Measurements from ENCODE around the gene XPR1. TPM values are rescaled to one million over a fixed set of nuclear protein-coding genes. Genes with fewer than 3 reads are reported as not detected.
A peak's percentile ranks its signal among the peaks of the same experiment; 100 is the strongest.

Gene XPR1
- total and polyA plus RNA-seq, 2 of the 8 experiments (the other 6 are each of a cell fraction or from before 2014, with no cell fraction given) = 28.6 to 43.9 TPM

- no peak overlapping the region for H2AFZ ChIP-seq (ENCODE audit: low read length)
- H2BK120ac ChIP-seq (replicated peaks; ENCODE audit: low read depth, low read length) = no peak overlapping the region
- no peak overlapping the region for H3K27ac ChIP-seq (ENCODE audit: low read depth, low read length)
- H2AK5ac ChIP-seq (ENCODE audit: low read depth, low read length) = no peak overlapping the region
- H2BK12ac ChIP-seq (ENCODE audit: low read depth, low read length) = no peak overlapping the region
- FAIRE-seq (no peak), DNase-seq (ENCODE audit: low read depth in 1 of 2, low spot score in 2 of 2) (peak in 1 of 2 experiments; percentile 39)
- peaks cover 0 to 3% (median under 1%) of the 10 kb centered on the region in 4 experiments; a peak in 4 of 7 replicates for H3K27me3 ChIP-seq (replicated peaks in 1 of 4; ENCODE audit: control insufficient read depth in 3 of 4, extremely low read depth in 1 of 4, insufficient read depth in 3 of 4, low read length in 3 of 4)
- no peaks in the 10 kb centered on the region for H3K79me1 ChIP-seq (ENCODE audit: low read depth, low read length)
- H2BK20ac ChIP-seq (ENCODE audit: low read length) = no peak overlapping the region
- no peak overlapping the region for H3K14ac ChIP-seq (ENCODE audit: insufficient read length)
- ChIA-PET CTCF (ENCODE audit: partially characterized antibody) (interaction anchor here (0.6 to 2.0 kb wide), 10 partner anchors 8 to 377 kb away, joined by 3 to 8 read pairs (median 3); no protein-coding TSS in a partner anchor), POLR2A (ENCODE audit: partially characterized antibody) (interaction anchor here (0.9 to 2.0 kb wide), 5 partner anchors 10 to 405 kb away, joined by 3 to 6 read pairs (median 3); partner anchors contain the start of gene ACBD6)
- H3K23me2 ChIP-seq (ENCODE audit: low read depth, low read length) = peaks cover 8% of the 10 kb centered on the region; the same call in 1 of the 2 replicates
- no peaks in the 10 kb centered on the region for H3K36me3 ChIP-seq (ENCODE audit: control insufficient read depth in 2 of 4, insufficient read depth in 4 of 4, low read length in 3 of 4)
- H3K9me3 ChIP-seq (ENCODE audit: insufficient read depth in 2 of 2, low read depth in 1 of 2, low read length in 1 of 2) = no peaks in the 10 kb centered on the region
- WGBS, 2 experiments (ENCODE audit: extremely low coverage in 1 of 2, insufficient coverage in 1 of 2, insufficient read length in 1 of 2, insufficient replicate concordance in 2 of 2, low coverage in 1 of 2, low lambda C conversion rate in 2 of 2, missing lambda C conversion rate in 1 of 2) = 86% methylated on average over 10 of the region's 10 CpGs; no CpG with 5 or more reads in 1 of the 2 experiments
- H3K4ac ChIP-seq (replicated peaks; ENCODE audit: insufficient read length, low read depth, low read length) = no peak overlapping the region
- H2BK15ac ChIP-seq (ENCODE audit: low read length) = no peak overlapping the region
- H4K20me1 ChIP-seq (replicated peaks in 1 of 2; ENCODE audit: control insufficient read depth in 1 of 2, insufficient read depth in 2 of 2, low read length in 2 of 2) = no peaks in the 10 kb centered on the region
- H4K8ac ChIP-seq (ENCODE audit: extremely low read depth, insufficient read depth, low read length) = no peak overlapping the region
- no peaks in the 10 kb centered on the region for H3K79me2 ChIP-seq (ENCODE audit: control insufficient read depth in 1 of 2, insufficient read depth in 2 of 2, low read length in 2 of 2)
- no peak overlapping the region for H3K23ac ChIP-seq (ENCODE audit: insufficient read length)
- no peak overlapping the region for H2BK5ac ChIP-seq (ENCODE audit: low read depth, low read length)
- H3K18ac ChIP-seq (ENCODE audit: extremely low read depth, low read length) = no peak overlapping the region; the same call in 1 of the 2 replicates
- H3K4me2 ChIP-seq (ENCODE audit: insufficient read depth in 1 of 2, low read depth in 2 of 2, low read length in 2 of 2) = no peak overlapping the region
- H3K4me1 ChIP-seq (replicated peaks in 1 of 4; ENCODE audit: control insufficient read depth in 3 of 4, insufficient read depth in 4 of 4, low read length in 3 of 4) = peaks cover 0 to 8% (median 2%) of the 10 kb centered on the region in 4 experiments; a peak in 4 of 7 replicates
- no peak overlapping the region for H3K9ac ChIP-seq (replicated peaks in 1 of 4; ENCODE audit: extremely low read depth in 1 of 4, low read depth in 3 of 4, low read length in 3 of 4)
- no peak overlapping the region for H4K91ac ChIP-seq (replicated peaks; ENCODE audit: insufficient read length, low read length)
- H3K56ac ChIP-seq (replicated peaks; ENCODE audit: insufficient read length, low read depth, low read length) = no peak overlapping the region
- H3K4me3 ChIP-seq (ENCODE audit: extremely low read depth in 1 of 4, insufficient read depth in 2 of 4, low read depth in 3 of 4, low read length in 4 of 4) = no peak overlapping the region
- H4K5ac ChIP-seq (ENCODE audit: insufficient read length, low read depth, low read length) = no peak overlapping the region
- no peak for TF ChIP-seq POLR2A (IDR thresholded peaks at IDR 0.05; ENCODE audit: control extremely low read depth in 1 of 2, low read depth in 2 of 2, low read length in 2 of 2)
Measured at GRCh38 chr1:180907313-180908055, 275.7 kb downstream of the XPR1 start.

Measured in H1 (cell line).